Effector memory CD4-positive, alpha-beta T cell (primary cell): Measurements from ENCODE around the gene CAMK2A.
A peak's percentile ranks its signal among the peaks of the same experiment; 100 is the strongest.

Experiments used
- DNase-seq, 3 donors: peaks; one replicate each; pipeline ENCODE4 v3.0.0-alpha.2; 2020
- H3K27ac ChIP-seq: 2 replicates; pipeline ENCODE4 v1.7.0; 2013; ENCODE audit warnings: mild to moderate bottlenecking, low read length, moderate library complexity; ENCODE audit not compliant: insufficient read depth, poor library complexity, severe bottlenecking
- H3K27me3 ChIP-seq: replicated peaks from 2 replicates; pipeline ENCODE4 v1.7.0; 2013; ENCODE audit warnings: mild to moderate bottlenecking, low read length; ENCODE audit not compliant: insufficient read depth, control insufficient read depth, poor library complexity, severe bottlenecking
- H3K36me3 ChIP-seq: 2 replicates; pipeline ENCODE4 v1.7.0; 2013; ENCODE audit warnings: mild to moderate bottlenecking, low read length, moderate library complexity; ENCODE audit not compliant: control insufficient read depth, insufficient read depth
- H3K4me1 ChIP-seq: 2 replicates; pipeline ENCODE4 v1.7.0; 2013; ENCODE audit warnings: low read length, mild to moderate bottlenecking; ENCODE audit not compliant: control insufficient read depth, insufficient read depth, poor library complexity, severe bottlenecking
- H3K4me3 ChIP-seq: 2 replicates; pipeline ENCODE4 v1.7.0; 2013; ENCODE audit warnings: low read length, low read depth, mild to moderate bottlenecking; ENCODE audit not compliant: insufficient read depth, poor library complexity, severe bottlenecking
- H3K9me3 ChIP-seq: 2 replicates; pipeline ENCODE4 v1.7.0; 2013; ENCODE audit warnings: mild to moderate bottlenecking, low read length, moderate library complexity; ENCODE audit not compliant: control insufficient read depth

Gene CAMK2A

GRCh38 chr5:150227606-150228273, 61.8 kb downstream of the CAMK2A start:
- DNase-seq: no peak
- Histone ChIP-seq H3K27ac (no peak overlapping the region), H3K27me3 (no peaks in the 10 kb centered on the region), H3K36me3 (no peaks in the 10 kb centered on the region), H3K4me3 (no peak overlapping the region), H3K9me3 (no peaks in the 10 kb centered on the region), H3K4me1 (no peaks in the 10 kb centered on the region)

- Histone ChIP-seq H3K36me3 (no peaks in the 10 kb centered on the region), H3K9me3 (no peaks in the 10 kb centered on the region), H3K4me1 (no peaks in the 10 kb centered on the region), H3K27ac (no peak overlapping the region), H3K4me3 (no peak overlapping the region), H3K27me3 (no peaks in the 10 kb centered on the region)
- DNase-seq: no peak
These were observed 62.5 kb downstream of the CAMK2A start for GRCh38 chr5:150227036-150227435.

GRCh38 chr5:150224483-150225027, 65.0 kb downstream of the CAMK2A start:
- no peaks in the 10 kb centered on the region for H3K9me3 ChIP-seq
- no peak overlapping the region for H3K27ac ChIP-seq
- no peaks in the 10 kb centered on the region for H3K4me1 ChIP-seq
- H3K4me3 ChIP-seq: no peak overlapping the region
- H3K27me3 ChIP-seq: no peaks in the 10 kb centered on the region
- H3K36me3 ChIP-seq: no peaks in the 10 kb centered on the region
- DNase-seq: no peak

GRCh38 chr5:150223474-150223873, 66.1 kb downstream of the CAMK2A start:
- no peaks in the 10 kb centered on the region for H3K27me3 ChIP-seq
- H3K4me1 ChIP-seq: no peaks in the 10 kb centered on the region
- no peak overlapping the region for H3K4me3 ChIP-seq
- no peak for DNase-seq
- H3K9me3 ChIP-seq: no peaks in the 10 kb centered on the region
- no peak overlapping the region for H3K27ac ChIP-seq
- no peaks in the 10 kb centered on the region for H3K36me3 ChIP-seq

GRCh38 chr5:150222906-150223305, 66.7 kb downstream of the CAMK2A start:
- DNase-seq: no peak
- Histone ChIP-seq H3K4me1 (no peaks in the 10 kb centered on the region), H3K36me3 (no peaks in the 10 kb centered on the region), H3K9me3 (no peaks in the 10 kb centered on the region), H3K27me3 (no peaks in the 10 kb centered on the region), H3K4me3 (no peak overlapping the region), H3K27ac (no peak overlapping the region)

GRCh38 chr5:150221471-150221870, 68.1 kb downstream of the CAMK2A start:
- H3K27ac ChIP-seq: no peak overlapping the region
- H3K27me3 ChIP-seq: no peaks in the 10 kb centered on the region
- H3K4me1 ChIP-seq: no peaks in the 10 kb centered on the region
- H3K4me3 ChIP-seq: no peak overlapping the region
- H3K36me3 ChIP-seq: no peaks in the 10 kb centered on the region
- H3K9me3 ChIP-seq: no peaks in the 10 kb centered on the region
- DNase-seq: no peak

- Histone ChIP-seq H3K4me1 (no peaks in the 10 kb centered on the region), H3K4me3 (no peak overlapping the region), H3K27ac (no peak overlapping the region), H3K27me3 (no peaks in the 10 kb centered on the region), H3K36me3 (no peaks in the 10 kb centered on the region), H3K9me3 (no peaks in the 10 kb centered on the region)
- no peak for DNase-seq
These were observed 69.7 kb downstream of the CAMK2A start for GRCh38 chr5:150219861-150220260.

GRCh38 chr5:150219142-150219541, 70.4 kb downstream of the CAMK2A start:
- Histone ChIP-seq H3K27ac (no peak overlapping the region), H3K36me3 (no peaks in the 10 kb centered on the region), H3K9me3 (no peaks in the 10 kb centered on the region), H3K4me1 (no peaks in the 10 kb centered on the region), H3K4me3 (no peak overlapping the region), H3K27me3 (no peaks in the 10 kb centered on the region)
- DNase-seq: no peak

- Histone ChIP-seq H3K4me3 (no peak overlapping the region), H3K4me1 (no peaks in the 10 kb centered on the region), H3K36me3 (no peaks in the 10 kb centered on the region), H3K27me3 (no peaks in the 10 kb centered on the region), H3K27ac (no peak overlapping the region), H3K9me3 (no peaks in the 10 kb centered on the region)
- no peak for DNase-seq
These were observed 70.9 kb downstream of the CAMK2A start for GRCh38 chr5:150218693-150219035.

GRCh38 chr5:150217873-150218692, 71.5 kb downstream of the CAMK2A start:
- no peaks in the 10 kb centered on the region for H3K36me3 ChIP-seq
- DNase-seq: peak; percentile 35 to 63 (median 56)
- H3K27me3 ChIP-seq: no peaks in the 10 kb centered on the region
- no peaks in the 10 kb centered on the region for H3K9me3 ChIP-seq
- H3K27ac ChIP-seq: no peak overlapping the region
- H3K4me3 ChIP-seq: no peak overlapping the region
- no peaks in the 10 kb centered on the region for H3K4me1 ChIP-seq
